Stimulated activated CD4-positive, alpha-beta T cell treated with anti-CD3 and anti-CD28 coated beads, Interleukin-15, amount 100 ng/mL, for 1 hour (primary cell): ENCODE data around the gene TAOK3.
"Not testable (repeated sequence)": the region's sequence is repeated elsewhere in the genome, so short reads cannot be mapped to it uniquely, and the experiment has no call there.

Experiments used
- DNase-seq, 2 donors: peaks; one replicate each; pipeline ENCODE4 v3.0.0-alpha.2; 2020; ENCODE audit warnings: low read depth in 1 of 2, low spot score in 1 of 2

Gene TAOK3

GRCh38 chr12:118372541-118373495 lies at the start of gene TAOK3:
Gene TAOK3, minus strand, starts transcription at chr12:118372907. Its CDS starts 117,340 bp downstream, at chr12:118255567.
- peak; percentile 92 to 95 for DNase-seq

GRCh38 chr12:118420673-118421072 lies 48.0 kb upstream of the TAOK3 start:
- no peak for DNase-seq

- no peak for DNase-seq
Observed at GRCh38 chr12:118418385-118419057, 45.8 kb upstream of the TAOK3 start.

- no peak for DNase-seq
Observed at GRCh38 chr12:118417942-118418341, 45.2 kb upstream of the TAOK3 start.

- DNase-seq: no peak
Observed at GRCh38 chr12:118409834-118410233, 37.1 kb upstream of the TAOK3 start.

GRCh38 chr12:118408241-118408640 lies 35.5 kb upstream of the TAOK3 start:
- DNase-seq: not testable (repeated sequence)

GRCh38 chr12:118404876-118405521 lies 32.3 kb upstream of the TAOK3 start:
- DNase-seq: peak in 1 of 2 donors; percentile 3

- no peak for DNase-seq
Observed at GRCh38 chr12:118402251-118402650, 29.5 kb upstream of the TAOK3 start.

GRCh38 chr12:118398940-118399339 lies 26.2 kb upstream of the TAOK3 start:
- DNase-seq: no peak

- DNase-seq: no peak
Observed at GRCh38 chr12:118398524-118398923, 25.8 kb upstream of the TAOK3 start.

- DNase-seq: no peak
Observed at GRCh38 chr12:118397708-118398440, 25.2 kb upstream of the TAOK3 start.

GRCh38 chr12:118391836-118392235 lies 19.1 kb upstream of the TAOK3 start:
- DNase-seq: no peak

GRCh38 chr12:118391424-118391823 lies 18.7 kb upstream of the TAOK3 start:
- no peak for DNase-seq

- peak; percentile 60 to 65 for DNase-seq
Observed at GRCh38 chr12:118377884-118378470, 5.3 kb upstream of the TAOK3 start.

- no peak for DNase-seq
Observed at GRCh38 chr12:118377021-118377883, 4.5 kb upstream of the TAOK3 start.

- DNase-seq: peak; percentile 91 to 93
Observed at GRCh38 chr12:118376089-118377020, 3.6 kb upstream of the TAOK3 start, which contains the start of gene SUDS3. Gene SUDS3, plus strand, starts transcription at chr12:118376555. Its CDS starts 137 bp downstream, at chr12:118376692.

- DNase-seq: no peak
Observed at GRCh38 chr12:118375348-118375747, 2.6 kb upstream of the TAOK3 start.

GRCh38 chr12:118374909-118375308 lies 2.2 kb upstream of the TAOK3 start:
- no peak for DNase-seq
